Measurements from ENCODE around the gene ARPIN.
"Not testable (repeated sequence)": the region's sequence is repeated elsewhere in the genome, so short reads cannot be mapped to it uniquely, and the experiment has no call there.

ARPIN gene

DNA sequence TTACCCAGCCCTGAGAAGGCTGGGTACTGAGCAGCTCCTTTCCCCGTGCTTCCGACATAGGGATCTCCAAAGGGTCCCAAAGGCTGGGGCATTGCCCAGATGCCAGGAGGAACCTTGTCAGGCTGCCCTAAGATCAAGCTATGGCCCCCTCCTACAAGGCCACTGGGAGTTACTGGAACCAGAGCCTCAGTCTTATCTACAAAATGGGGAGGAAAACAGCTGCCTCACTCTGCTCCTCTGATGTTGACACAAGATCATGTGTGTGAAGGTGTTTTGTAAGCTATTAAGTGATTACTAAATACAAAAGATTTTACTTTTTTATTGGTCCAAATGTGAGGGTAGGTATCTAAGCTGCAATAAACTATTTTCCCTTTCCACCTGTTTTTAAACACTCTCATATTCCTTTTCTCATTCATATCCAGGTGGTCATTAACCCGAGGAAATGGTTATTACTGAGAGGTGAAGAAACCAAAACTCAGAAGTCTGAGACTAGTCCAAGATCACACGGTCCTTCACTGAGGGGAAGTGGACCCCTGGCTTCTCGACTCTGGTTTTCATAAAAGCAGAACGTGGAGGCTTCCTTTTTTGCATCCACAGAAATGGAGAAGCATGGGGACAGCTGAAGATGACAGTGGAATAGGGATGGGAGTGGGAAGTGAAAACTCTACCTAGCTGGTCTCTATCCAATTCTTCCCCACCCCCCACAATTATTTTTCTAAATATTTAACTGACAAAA is 1.7 kb downstream of the ARPIN start:
- no peak for DNase-seq (ENCODE audit: low read depth)

DNA sequence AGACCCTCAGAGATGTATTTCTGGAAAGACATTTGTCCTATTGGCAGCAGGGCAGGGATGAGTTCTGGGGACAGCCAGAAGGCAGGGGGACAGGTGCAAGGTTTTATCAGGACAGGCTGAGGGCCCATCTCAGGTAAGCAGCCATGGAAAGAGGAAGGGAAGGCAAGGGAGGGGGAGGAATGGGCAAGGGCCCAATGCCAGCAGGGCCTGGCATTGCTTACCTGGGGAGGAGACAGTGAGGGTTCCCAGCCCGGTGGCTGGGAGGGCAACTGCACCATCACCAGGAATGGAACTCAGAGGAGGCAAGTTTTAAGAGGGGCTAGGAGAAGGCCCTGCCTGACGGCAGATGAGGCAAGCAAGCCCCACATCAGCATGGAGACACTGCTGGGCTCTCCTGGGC is 3.1 kb downstream of the ARPIN start:
- no peak for DNase-seq (ENCODE audit: low read depth)

DNA sequence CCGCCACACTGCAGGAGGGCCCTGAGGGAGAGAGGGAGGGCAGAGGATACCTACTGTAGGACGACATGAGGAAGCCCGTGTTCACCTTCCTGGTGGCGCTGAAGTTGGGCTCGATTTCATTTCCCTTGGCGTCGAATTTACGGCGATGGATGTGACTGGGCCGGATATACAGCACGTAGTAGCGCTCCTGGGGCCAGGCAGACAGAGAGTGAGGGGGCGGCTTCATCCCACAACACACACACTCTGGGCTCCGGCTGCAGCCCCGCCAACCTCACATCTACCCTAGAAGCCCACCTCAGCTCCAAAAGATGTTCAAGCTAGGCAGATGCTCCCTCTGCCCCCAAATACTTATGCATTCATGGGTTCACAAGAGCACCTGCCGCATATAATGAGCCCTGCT is 4.5 kb downstream of the ARPIN start:
- no peak for DNase-seq (ENCODE audit: low read depth)

GRCh38 chr15:89907289-89907688 is 5.5 kb downstream of the ARPIN start:
- DNase-seq (ENCODE audit: low read depth): no peak

DNA sequence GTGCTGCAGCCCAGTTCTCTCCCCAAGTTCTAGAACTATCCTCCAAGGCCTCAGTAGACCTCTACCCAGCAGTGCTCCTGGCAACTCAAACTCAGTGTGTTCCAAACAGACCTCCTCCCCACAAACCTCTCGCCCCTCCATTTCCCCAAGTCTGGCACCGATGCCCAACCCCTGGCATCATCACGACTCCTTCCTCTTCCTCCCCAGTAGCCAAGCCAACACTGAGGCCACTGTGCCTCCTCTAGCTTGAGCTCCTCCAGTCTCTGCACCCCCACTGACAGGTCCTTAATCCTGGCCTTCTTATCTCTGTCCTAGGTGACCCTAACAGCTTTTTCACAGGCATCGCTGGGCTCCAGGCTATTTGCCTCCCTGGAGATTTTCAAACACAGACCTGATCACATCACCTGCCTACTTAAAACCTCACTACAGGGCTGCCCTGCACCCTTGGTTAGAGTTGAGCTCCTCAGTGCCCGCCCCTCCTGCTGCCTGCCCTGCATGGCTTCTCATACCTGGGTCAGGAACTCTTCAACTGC is 6.8 kb downstream of the ARPIN start:
- no peak for DNase-seq (ENCODE audit: low read depth)

DNA sequence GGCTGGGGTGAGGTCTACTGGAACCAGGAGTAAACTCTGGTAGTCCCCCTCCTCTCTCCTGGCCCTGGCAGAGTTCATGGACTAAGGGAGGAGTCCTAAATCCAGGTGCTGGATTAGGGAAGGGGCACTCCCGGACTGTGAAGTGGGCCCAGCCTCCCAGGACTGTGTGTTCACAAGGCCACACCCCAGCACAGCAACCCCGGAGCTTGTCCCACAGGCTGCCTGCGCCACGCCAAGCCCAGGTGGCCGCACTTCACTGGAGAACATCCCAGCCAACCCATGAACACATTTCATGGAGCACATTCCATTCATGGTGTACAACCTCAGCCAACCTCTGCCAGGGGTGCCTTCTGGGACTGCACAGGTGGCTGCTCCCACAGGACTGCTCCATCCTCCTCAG is 8.2 kb downstream of the ARPIN start:
- no peak for DNase-seq (ENCODE audit: low read depth)

DNA sequence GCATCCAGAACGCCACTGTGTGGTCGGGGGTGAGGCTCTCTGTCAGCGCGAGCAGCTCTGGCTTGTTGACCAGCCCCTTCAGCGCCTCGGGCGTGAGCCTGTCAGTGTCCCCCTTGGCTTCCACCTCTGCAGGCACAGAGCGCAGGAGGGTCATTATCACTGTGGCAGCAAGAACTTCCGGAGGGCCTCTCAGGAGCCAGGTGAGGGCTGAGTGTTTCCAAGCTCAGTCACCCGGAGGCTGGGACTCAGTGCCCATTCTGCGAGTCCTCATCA is 9.0 kb downstream of the ARPIN start:
- no peak for DNase-seq (ENCODE audit: low read depth)

- DNase-seq (ENCODE audit: low read depth): no peak
Measured at GRCh38 chr15:89903015-89903857, 9.5 kb downstream of the ARPIN start.

DNA sequence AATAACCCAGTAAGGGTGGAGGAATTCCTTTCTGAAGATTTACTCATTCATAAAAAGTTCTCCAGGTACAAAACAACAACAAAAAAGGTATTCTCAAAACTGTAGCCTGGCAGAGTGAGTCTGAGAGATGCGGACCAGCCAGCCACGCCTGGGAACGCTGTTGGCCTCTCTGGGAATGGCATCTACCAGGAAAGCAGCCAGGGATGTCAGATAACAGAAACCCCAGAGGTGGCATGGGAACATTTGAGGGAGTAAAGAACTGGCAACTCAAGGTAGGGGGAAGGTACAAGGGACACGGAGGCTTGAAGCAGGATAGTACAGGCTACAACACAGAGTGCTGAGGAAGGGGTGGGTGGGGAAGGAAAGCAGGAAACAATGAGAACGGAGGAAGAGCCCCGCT is 11.9 kb downstream of the ARPIN start:
- DNase-seq (ENCODE audit: low read depth): no peak

DNA sequence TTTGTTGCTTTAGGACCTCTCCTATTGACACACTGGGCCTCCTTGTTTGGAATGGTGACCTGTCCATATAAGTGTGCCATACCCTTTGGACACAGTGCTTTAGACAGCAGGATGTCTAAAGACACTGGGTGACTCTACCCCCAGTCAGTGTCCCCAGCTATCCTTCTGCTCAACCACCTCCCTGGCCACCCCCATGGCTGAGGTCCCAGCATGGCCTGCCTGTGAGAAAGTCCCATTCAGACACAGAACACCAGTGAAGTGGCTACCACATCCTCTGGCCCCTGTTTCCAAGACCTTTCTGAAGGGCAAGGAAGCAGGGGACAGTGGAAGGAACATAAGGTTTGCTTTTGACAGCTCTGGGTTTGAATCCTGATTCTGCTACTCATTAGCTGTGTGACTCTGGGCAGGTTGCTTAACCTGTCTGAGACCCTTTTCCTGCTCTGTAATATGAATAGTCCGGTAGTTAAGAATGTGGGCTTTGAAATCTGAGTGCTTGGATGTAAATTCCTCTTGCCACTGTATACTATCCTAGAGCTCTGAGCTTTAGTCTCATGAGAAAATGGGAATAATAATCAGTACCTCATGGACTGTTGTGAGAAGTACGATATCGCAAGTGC is 12.7 kb downstream of the ARPIN start:
- DNase-seq (ENCODE audit: low read depth): no peak

GRCh38 chr15:89899295-89899945 is 13.3 kb downstream of the ARPIN start:
- no peak for DNase-seq (ENCODE audit: low read depth)

GRCh38 chr15:89898614-89899294 is 14.0 kb downstream of the ARPIN start:
- peak; percentile 24 for DNase-seq (ENCODE audit: low read depth)

GRCh38 chr15:89898146-89898545 is 14.6 kb downstream of the ARPIN start:
- DNase-seq (ENCODE audit: low read depth): no peak

DNA sequence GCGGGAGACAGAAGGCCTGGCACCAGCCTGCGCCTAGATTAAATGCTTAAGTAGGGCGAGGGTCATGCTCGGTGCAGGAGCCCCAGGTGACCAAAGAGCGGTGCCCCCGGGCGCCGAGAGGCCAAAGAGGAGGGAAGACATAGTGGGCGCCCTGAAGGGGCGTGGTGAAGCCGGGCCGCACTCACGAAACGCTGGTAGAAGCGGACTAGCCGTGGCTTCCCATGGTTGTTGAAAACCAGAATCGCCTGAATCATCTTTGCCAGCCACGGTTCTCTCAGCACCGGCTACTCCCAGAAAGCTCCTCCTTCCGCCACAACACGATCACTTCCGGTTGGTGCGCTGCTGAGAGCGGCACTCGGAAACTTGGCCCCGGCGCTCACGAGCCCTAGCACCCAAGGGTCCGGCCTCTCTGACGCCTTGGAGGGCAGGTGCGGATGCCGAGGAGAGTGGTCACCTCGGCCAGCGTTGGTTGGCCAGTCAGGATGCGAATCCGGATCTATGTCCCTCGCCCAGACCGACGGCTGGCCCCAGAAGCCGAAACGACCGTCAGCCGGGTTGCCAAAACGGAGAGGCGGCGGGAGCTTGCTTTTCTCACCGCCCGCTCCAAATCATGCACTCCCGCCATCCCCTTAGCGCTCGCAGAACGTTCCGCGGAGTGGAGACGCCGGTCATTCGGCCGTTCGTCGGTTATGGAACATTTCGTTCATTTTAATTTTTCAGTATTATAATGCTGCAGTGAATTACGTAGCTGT is 18.9 kb downstream of the ARPIN start, which contains the start of gene AP3S2:
Gene AP3S2 (minus strand): TSS at position 299 of the 752 bp plus-strand sequence. CDS start 45 bp downstream, at position 254.
- DNase-seq (ENCODE audit: low read depth): peak; percentile 81

- DNase-seq (ENCODE audit: low read depth): no peak
Measured at GRCh38 chr15:89893027-89893426, 19.7 kb downstream of the ARPIN start.

GRCh38 chr15:89888214-89888804 is 24.4 kb downstream of the ARPIN start:
- DNase-seq (ENCODE audit: low read depth): no peak

DNA sequence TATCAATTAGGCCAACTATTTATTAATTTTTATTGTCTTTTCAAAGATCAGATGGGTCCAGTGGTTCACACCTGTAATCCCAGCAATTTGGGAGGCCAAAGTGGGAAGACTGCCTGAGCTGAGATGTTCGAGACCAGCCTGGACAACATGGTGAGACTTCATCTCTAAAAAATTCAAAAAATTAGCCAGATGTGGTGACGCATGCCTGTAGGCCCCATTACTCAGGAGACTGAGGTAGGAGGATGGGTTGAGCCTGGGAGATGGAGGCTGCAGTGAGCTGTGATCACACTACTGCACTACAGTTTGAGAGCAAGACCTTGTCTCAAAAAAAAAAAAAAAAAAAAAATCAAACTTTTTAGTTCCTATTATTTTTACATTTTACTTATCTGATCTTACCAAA is 27.1 kb downstream of the ARPIN start:
- no peak for DNase-seq (ENCODE audit: low read depth)

DNA sequence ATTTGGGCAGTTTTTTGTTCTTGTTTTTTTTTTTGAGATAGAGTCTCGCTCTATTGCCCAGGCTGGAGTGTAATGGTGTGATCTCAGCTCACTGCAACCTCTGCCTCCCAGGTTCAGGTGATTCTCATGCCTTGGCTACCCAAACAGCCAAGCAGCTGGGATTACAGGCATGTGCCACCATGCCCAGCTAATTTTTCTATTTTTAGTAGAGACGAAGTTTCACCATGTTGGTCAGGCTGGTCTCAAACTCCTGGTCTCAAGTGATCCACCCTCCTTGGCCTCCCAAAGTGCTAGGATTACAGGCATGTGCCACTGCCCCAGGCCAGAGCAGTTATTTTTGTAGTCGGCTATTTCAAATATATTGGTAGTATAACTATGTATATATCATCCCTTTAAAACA is 27.6 kb downstream of the ARPIN start:
- DNase-seq (ENCODE audit: low read depth): not testable (repeated sequence)

DNA sequence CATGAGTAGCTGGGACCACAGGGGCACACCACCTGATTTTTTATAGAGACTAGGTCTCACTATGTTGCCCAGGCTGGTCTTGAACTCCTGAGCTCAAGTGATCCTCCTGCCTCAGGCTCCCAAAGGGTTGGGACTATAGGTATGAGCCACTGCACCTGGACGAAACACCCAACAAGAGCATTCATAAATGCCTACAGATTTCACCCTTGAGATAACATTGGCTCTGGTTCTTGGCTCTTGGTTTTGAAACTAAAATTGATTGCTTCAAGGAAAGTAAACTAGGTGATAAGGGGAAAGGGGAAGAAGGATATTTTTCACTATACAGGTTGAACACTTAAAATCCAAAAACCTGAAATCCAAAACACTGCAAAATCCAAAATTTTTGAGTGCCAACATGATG is 29.2 kb downstream of the ARPIN start:
- no peak for DNase-seq (ENCODE audit: low read depth)

GRCh38 chr15:89880727-89881126 is 32.0 kb downstream of the ARPIN start:
- DNase-seq (ENCODE audit: low read depth): no peak

- DNase-seq (ENCODE audit: low read depth): no peak
Measured at GRCh38 chr15:89878323-89878722, 34.4 kb downstream of the ARPIN start.
